SK-N-SH treated with all-trans-retinoic acid at 6 μM for 48 hours (cell line): ENCODE results near the gene FAAH.

Experiments used
- ATAC-seq: fragments of 200-7000 bp; cut with Tn5 transposase; 3 replicates; pipeline ENCODE4 v1.9.1; 2020; ENCODE audit warnings: mild to moderate bottlenecking, moderate library complexity
- ARNTL ChIP-seq: fragments of 450-650 bp; formaldehyde crosslinking; IDR thresholded peaks from 2 replicates; pipeline ENCODE4 v1.5.0; 2020; ENCODE audit warnings: low read depth, mild to moderate bottlenecking, moderate library complexity, borderline replicate concordance
- BACH2 ChIP-seq: fragments of 250-450 bp; sonication (Bioruptor Pico); IDR thresholded peaks from 2 replicates; pipeline ENCODE4 v1.9.0; 2021; ENCODE audit warnings: mild to moderate bottlenecking, borderline replicate concordance
- CSDC2 ChIP-seq: fragments of 250-450 bp; sonication (Bioruptor Pico); IDR thresholded peaks from 2 replicates; pipeline ENCODE4 v1.5.0; 2020; ENCODE audit warnings: mild to moderate bottlenecking, moderate library complexity
- ESRRG ChIP-seq: fragments of 250-450 bp; sonication (Bioruptor Pico); IDR thresholded peaks from 2 replicates; pipeline ENCODE4 v1.6.1; 2021; ENCODE audit warnings: mild to moderate bottlenecking
- GLIS3 ChIP-seq: fragments of 250-450 bp; sonication (Bioruptor Pico); IDR thresholded peaks from 2 replicates; pipeline ENCODE4 v1.5.0; 2020; ENCODE audit warnings: mild to moderate bottlenecking, moderate library complexity
- OSR1 ChIP-seq: fragments of 250-450 bp; sonication (Bioruptor Pico); IDR thresholded peaks from 2 replicates; pipeline ENCODE4 v1.8.0; 2022; ENCODE audit warnings: moderate library complexity, mild to moderate bottlenecking, inconsistent platforms
- RARB ChIP-seq: fragments of 250-450 bp; sonication (Bioruptor Pico); IDR thresholded peaks from 2 replicates; pipeline ENCODE4 v1.8.0; 2021; ENCODE audit warnings: mild to moderate bottlenecking, moderate library complexity
- SNAI2 ChIP-seq: fragments of 250-450 bp; sonication (Bioruptor Pico); IDR thresholded peaks from 2 replicates; pipeline ENCODE4 v1.5.0; 2020; ENCODE audit warnings: mild to moderate bottlenecking, moderate library complexity
- TCF4 ChIP-seq: fragments of 250-450 bp; sonication (Bioruptor Pico); IDR thresholded peaks from 2 replicates; pipeline ENCODE4 v1.8.0; 2021; ENCODE audit warnings: mild to moderate bottlenecking, moderate library complexity, borderline replicate concordance
- TOX ChIP-seq: fragments of 250-450 bp; sonication (Bioruptor Pico); IDR thresholded peaks from 2 replicates; pipeline ENCODE4 v1.8.0; 2021; ENCODE audit warnings: mild to moderate bottlenecking, moderate library complexity, borderline replicate concordance
- ZC3H10 ChIP-seq: fragments of 250-450 bp; sonication (Bioruptor Pico); IDR thresholded peaks from 2 replicates; pipeline ENCODE4 v1.5.1; 2021; ENCODE audit warnings: mild to moderate bottlenecking, moderate library complexity
- ZFP3 ChIP-seq: fragments of 250-450 bp; sonication (Bioruptor Pico); IDR thresholded peaks from 2 replicates; pipeline ENCODE4 v1.5.0; 2020; ENCODE audit warnings: mild to moderate bottlenecking, moderate library complexity
- ZFP30 ChIP-seq: fragments of 450-650 bp; formaldehyde crosslinking; IDR thresholded peaks from 2 replicates; pipeline ENCODE4 v1.5.0; 2022; ENCODE audit warnings: mild to moderate bottlenecking, moderate library complexity
- ZNF565 ChIP-seq: fragments of 450-650 bp; formaldehyde crosslinking; conservative IDR thresholded peaks from 2 replicates; pipeline ENCODE4 v1.5.0; 2020; ENCODE audit warnings: low read depth, mild to moderate bottlenecking, moderate library complexity
- ZNF70 ChIP-seq: fragments of 450-650 bp; formaldehyde crosslinking; IDR thresholded peaks from 2 replicates; pipeline ENCODE4 v1.5.0; 2020; ENCODE audit warnings: mild to moderate bottlenecking, moderate library complexity
- ZNF8 ChIP-seq: fragments of 450-650 bp; formaldehyde crosslinking; IDR thresholded peaks from 2 replicates; pipeline ENCODE4 v1.5.0; 2020; ENCODE audit warnings: mild to moderate bottlenecking, moderate library complexity
- TF ChIP-seq, protein P1 (sequence below): fragments of 250-450 bp; sonication (Bioruptor Pico); IDR thresholded peaks from 2 replicates; pipeline ENCODE4 v1.5.1; 2021; ENCODE audit warnings: mild to moderate bottlenecking, moderate library complexity
- TF ChIP-seq, protein P2 (sequence below): fragments of 250-450 bp; sonication (Bioruptor Pico); IDR thresholded peaks from 2 replicates; pipeline ENCODE4 v1.8.0; 2020; ENCODE audit warnings: mild to moderate bottlenecking, moderate library complexity, borderline replicate concordance
- TF ChIP-seq, protein P3 (sequence below): fragments of 250-450 bp; sonication (Bioruptor Pico); IDR thresholded peaks from 2 replicates; pipeline ENCODE4 v1.5.0; 2020; ENCODE audit warnings: mild to moderate bottlenecking, moderate library complexity
- TF ChIP-seq, protein P4 (sequence below): fragments of 250-450 bp; sonication (Bioruptor Pico); IDR thresholded peaks from 2 replicates; pipeline ENCODE4 v1.5.1; 2020; ENCODE audit warnings: low read depth, mild to moderate bottlenecking, moderate library complexity
- TF ChIP-seq, protein P5 (sequence below): fragments of 250-450 bp; sonication (Bioruptor Pico); IDR thresholded peaks from 2 replicates; pipeline ENCODE4 v1.8.0; 2021; ENCODE audit warnings: low read depth, mild to moderate bottlenecking, moderate library complexity, borderline replicate concordance

FAAH gene

DNA sequence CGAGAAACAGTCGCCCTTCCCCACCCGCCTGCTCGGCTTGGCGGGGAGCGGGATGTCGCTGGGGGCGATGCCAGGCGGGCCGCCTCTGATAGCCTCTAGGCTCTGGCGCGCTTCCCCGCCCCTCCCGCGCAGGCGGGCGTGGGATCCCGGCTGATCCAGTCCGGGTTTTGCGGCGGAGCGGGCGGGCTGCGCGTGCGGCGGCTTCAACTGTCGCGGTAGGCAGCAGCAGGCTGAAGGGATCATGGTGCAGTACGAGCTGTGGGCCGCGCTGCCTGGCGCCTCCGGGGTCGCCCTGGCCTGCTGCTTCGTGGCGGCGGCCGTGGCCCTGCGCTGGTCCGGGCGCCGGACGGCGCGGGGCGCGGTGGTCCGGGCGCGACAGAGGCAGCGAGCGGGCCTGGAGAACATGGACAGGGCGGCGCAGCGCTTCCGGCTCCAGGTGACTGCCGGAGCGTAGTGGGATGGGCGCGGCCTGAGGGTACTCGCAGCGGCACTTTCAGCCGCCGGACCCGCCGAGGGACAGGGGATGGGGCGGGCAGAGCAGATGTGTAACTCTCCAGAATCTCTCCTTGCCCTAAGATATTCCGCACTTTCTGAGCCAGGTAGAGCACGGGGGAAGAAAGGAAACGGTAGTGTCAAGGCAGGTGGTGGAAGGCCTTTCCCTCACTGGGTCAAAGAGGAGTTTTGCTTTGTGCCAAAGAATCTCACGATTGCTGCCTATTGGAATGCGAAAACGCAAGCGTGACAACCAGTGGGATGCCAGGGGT lies at the start of gene FAAH:
TSS of gene FAAH (plus strand) at position 210 of the 764 bp plus-strand sequence. CDS start at position 242, 32 bp downstream.
- TF ChIP-seq, protein P1, sequence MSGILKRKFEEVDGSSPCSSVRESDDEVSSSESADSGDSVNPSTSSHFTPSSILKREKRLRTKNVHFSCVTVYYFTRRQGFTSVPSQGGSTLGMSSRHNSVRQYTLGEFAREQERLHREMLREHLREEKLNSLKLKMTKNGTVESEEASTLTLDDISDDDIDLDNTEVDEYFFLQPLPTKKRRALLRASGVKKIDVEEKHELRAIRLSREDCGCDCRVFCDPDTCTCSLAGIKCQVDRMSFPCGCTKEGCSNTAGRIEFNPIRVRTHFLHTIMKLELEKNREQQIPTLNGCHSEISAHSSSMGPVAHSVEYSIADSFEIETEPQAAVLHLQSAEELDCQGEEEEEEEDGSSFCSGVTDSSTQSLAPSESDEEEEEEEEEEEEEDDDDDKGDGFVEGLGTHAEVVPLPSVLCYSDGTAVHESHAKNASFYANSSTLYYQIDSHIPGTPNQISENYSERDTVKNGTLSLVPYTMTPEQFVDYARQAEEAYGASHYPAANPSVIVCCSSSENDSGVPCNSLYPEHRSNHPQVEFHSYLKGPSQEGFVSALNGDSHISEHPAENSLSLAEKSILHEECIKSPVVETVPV (CRISPR knock-in tag), result no peak
- TF ChIP-seq OSR1 (no peak), RARB (CRISPR knock-in tag) (no peak), TOX (CRISPR knock-in tag) (no peak), ZFP3 (no peak), SNAI2 (CRISPR knock-in tag) (no peak), ZNF565 (CRISPR knock-in tag) (no peak)
- TF ChIP-seq, protein P2, sequence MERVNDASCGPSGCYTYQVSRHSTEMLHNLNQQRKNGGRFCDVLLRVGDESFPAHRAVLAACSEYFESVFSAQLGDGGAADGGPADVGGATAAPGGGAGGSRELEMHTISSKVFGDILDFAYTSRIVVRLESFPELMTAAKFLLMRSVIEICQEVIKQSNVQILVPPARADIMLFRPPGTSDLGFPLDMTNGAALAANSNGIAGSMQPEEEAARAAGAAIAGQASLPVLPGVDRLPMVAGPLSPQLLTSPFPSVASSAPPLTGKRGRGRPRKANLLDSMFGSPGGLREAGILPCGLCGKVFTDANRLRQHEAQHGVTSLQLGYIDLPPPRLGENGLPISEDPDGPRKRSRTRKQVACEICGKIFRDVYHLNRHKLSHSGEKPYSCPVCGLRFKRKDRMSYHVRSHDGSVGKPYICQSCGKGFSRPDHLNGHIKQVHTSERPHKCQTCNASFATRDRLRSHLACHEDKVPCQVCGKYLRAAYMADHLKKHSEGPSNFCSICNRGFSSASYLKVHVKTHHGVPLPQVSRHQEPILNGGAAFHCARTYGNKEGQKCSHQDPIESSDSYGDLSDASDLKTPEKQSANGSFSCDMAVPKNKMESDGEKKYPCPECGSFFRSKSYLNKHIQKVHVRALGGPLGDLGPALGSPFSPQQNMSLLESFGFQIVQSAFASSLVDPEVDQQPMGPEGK (CRISPR knock-in tag), result no peak
- TF ChIP-seq, protein P3, sequence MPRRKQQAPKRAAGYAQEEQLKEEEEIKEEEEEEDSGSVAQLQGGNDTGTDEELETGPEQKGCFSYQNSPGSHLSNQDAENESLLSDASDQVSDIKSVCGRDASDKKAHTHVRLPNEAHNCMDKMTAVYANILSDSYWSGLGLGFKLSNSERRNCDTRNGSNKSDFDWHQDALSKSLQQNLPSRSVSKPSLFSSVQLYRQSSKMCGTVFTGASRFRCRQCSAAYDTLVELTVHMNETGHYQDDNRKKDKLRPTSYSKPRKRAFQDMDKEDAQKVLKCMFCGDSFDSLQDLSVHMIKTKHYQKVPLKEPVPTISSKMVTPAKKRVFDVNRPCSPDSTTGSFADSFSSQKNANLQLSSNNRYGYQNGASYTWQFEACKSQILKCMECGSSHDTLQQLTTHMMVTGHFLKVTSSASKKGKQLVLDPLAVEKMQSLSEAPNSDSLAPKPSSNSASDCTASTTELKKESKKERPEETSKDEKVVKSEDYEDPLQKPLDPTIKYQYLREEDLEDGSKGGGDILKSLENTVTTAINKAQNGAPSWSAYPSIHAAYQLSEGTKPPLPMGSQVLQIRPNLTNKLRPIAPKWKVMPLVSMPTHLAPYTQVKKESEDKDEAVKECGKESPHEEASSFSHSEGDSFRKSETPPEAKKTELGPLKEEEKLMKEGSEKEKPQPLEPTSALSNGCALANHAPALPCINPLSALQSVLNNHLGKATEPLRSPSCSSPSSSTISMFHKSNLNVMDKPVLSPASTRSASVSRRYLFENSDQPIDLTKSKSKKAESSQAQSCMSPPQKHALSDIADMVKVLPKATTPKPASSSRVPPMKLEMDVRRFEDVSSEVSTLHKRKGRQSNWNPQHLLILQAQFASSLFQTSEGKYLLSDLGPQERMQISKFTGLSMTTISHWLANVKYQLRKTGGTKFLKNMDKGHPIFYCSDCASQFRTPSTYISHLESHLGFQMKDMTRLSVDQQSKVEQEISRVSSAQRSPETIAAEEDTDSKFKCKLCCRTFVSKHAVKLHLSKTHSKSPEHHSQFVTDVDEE (CRISPR knock-in tag), result no peak
- TF ChIP-seq, protein P4, sequence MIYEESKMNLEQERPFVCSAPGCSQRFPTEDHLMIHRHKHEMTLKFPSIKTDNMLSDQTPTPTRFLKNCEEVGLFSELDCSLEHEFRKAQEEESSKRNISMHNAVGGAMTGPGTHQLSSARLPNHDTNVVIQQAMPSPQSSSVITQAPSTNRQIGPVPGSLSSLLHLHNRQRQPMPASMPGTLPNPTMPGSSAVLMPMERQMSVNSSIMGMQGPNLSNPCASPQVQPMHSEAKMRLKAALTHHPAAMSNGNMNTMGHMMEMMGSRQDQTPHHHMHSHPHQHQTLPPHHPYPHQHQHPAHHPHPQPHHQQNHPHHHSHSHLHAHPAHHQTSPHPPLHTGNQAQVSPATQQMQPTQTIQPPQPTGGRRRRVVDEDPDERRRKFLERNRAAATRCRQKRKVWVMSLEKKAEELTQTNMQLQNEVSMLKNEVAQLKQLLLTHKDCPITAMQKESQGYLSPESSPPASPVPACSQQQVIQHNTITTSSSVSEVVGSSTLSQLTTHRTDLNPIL (CRISPR knock-in tag), result no peak
- ATAC-seq, result no peak; the same call in 2 of the 3 replicates

DNA sequence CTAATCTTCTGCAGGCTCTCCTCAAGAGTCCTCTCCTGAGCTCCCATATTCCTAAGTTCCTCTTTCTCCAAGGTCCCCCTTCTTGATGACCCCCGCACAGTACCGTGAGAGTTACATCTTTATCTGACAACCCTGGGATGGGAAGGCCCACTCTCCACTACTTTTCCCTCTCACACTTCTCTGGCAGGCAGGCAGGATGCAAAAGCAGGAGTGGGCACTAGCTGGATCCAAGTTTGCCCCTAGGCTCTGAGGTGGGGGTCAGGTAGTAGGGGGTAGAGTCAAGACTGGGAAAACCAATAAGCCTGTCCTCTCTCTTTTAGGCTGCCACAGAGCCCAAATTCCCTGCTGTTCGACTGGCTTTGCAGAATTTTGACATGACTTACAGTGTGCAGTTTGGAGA lies 49.6 kb upstream of the FAAH start:
- TF ChIP-seq ESRRG (CRISPR knock-in tag) (no peak), RARB (CRISPR knock-in tag) (no peak), ZC3H10 (CRISPR knock-in tag) (no peak), BACH2 (CRISPR knock-in tag) (no peak), GLIS3 (CRISPR knock-in tag) (no peak), TCF4 (CRISPR knock-in tag) (no peak), ZNF8 (no peak), ZNF565 (CRISPR knock-in tag) (no peak), ARNTL (CRISPR knock-in tag) (no peak), ZFP3 (no peak), ZFP30 (no peak), CSDC2 (no peak), ZNF70 (CRISPR knock-in tag) (no peak), SNAI2 (CRISPR knock-in tag) (no peak)
- TF ChIP-seq, protein P2 (CRISPR knock-in tag), result no peak
- TF ChIP-seq, protein P4 (CRISPR knock-in tag), result no peak
- TF ChIP-seq, protein P5, sequence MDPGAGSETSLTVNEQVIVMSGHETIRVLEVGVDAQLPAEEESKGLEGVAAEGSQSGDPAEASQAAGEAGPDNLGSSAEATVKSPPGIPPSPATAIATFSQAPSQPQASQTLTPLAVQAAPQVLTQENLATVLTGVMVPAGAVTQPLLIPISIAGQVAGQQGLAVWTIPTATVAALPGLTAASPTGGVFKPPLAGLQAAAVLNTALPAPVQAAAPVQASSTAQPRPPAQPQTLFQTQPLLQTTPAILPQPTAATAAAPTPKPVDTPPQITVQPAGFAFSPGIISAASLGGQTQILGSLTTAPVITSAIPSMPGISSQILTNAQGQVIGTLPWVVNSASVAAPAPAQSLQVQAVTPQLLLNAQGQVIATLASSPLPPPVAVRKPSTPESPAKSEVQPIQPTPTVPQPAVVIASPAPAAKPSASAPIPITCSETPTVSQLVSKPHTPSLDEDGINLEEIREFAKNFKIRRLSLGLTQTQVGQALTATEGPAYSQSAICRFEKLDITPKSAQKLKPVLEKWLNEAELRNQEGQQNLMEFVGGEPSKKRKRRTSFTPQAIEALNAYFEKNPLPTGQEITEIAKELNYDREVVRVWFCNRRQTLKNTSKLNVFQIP (CRISPR knock-in tag), result no peak
- ATAC-seq, result no peak
